HCT116 (cell line): ENCODE results near the gene NEUROD1. TPM values are rescaled to one million over a fixed set of nuclear protein-coding genes. Genes with fewer than 3 reads are reported as not detected.

Experiments used
- ATAC-seq: fragments of 200-7000 bp; cut with Tn5 transposase; 2 replicates; pipeline ENCODE4 v1.9.1; 2020; ENCODE audit warnings: mild to moderate bottlenecking, moderate library complexity
- BruUV-seq: library from RNA; stranded (reverse); fragments of 400-500 nt; replicated peaks from 2 replicates; lab custom pipeline; 2021; lab: Mats Ljungman, UMichigan
- CTCF ChIA-PET: fragments of 300-600 bp; sonication (Branson Sonifier 250); formaldehyde crosslinking; loops from one replicate; lab custom pipeline; 2021; ENCODE audit warnings: antibody characterized with exemption; lab: Charles Lee
- POLR2A ChIA-PET: fragments of 300-600, 350-600 bp; sonication (Branson Sonifier 250); formaldehyde crosslinking; loops from one replicate; lab custom pipeline; 2021; ENCODE audit warnings: antibody characterized with exemption; lab: Charles Lee
- RAD21 ChIA-PET, 2 experiments: fragments of 300-600 bp; sonication (Branson Sonifier 250); formaldehyde crosslinking; loops; one replicate each; lab custom pipeline; 2023; ENCODE audit warnings: low total read pairs in 2 of 2; ENCODE audit not compliant: uncharacterized antibody in 2 of 2, unreplicated experiment in 2 of 2, low non-redundant PET in 1 of 2; lab: Charles Lee
- DNase-seq: peaks from one replicate; pipeline ENCODE4 v3.0.0-alpha.2; 2010; ENCODE audit warnings: low read depth, low spot score
- H2AFZ ChIP-seq: fragments of 200-600 bp; shearing (Covaris generic), sonication (generic); 2 replicates; pipeline ENCODE4 v1.6.1; 2017; ENCODE audit warnings: low read depth, mixed run types, mixed read lengths, antibody characterized with exemption, low read length; ENCODE audit not compliant: poor library complexity, severe bottlenecking
- H3K27ac ChIP-seq: 2 replicates; pipeline ENCODE4 v1.5.1; 2012; ENCODE audit warnings: low read depth, low read length
- H3K27me3 ChIP-seq: fragments of 200-600 bp; sonication (generic); 2 replicates; pipeline ENCODE4 v1.6.1; 2016; ENCODE audit warnings: mixed run types, low read length, mixed read lengths; ENCODE audit not compliant: insufficient read depth
- H3K36me3 ChIP-seq, 2 experiments: fragments of 200-500 bp in 1 of 2; fragments of 200-600 bp in 1 of 2; sonication (Bioruptor generic) in 1 of 2; sonication (generic) in 1 of 2; 2 replicates each; pipeline versions ENCODE4 v1.5.1 to v1.6.1; 2014 to 2016; ENCODE audit warnings: low read length in 2 of 2, inconsistent platforms in 1 of 2, mixed read lengths in 1 of 2, mixed run types in 1 of 2; ENCODE audit not compliant: insufficient read depth in 2 of 2, control insufficient read depth in 1 of 2
- H3K4me1 ChIP-seq, 2 experiments: fragments of 200-600 bp in 1 of 2; sonication (generic) in 1 of 2; 2 replicates each; pipeline versions ENCODE4 v1.5.1 to v1.6.1; 2012 to 2017; ENCODE audit warnings: low read length in 2 of 2, inconsistent platforms in 1 of 2, mild to moderate bottlenecking in 1 of 2, mixed read lengths in 1 of 2, mixed run types in 1 of 2, moderate library complexity in 1 of 2; ENCODE audit not compliant: insufficient read depth in 2 of 2, control insufficient read depth in 1 of 2
- H3K4me2 ChIP-seq: fragments of 200-600 bp; sonication (generic); 2 replicates; pipeline ENCODE4 v1.6.1; 2017; ENCODE audit warnings: mixed run types, low read length, mixed read lengths
- H3K4me3 ChIP-seq, 2 experiments: fragments of 200-600 bp in 1 of 2; sonication (generic) in 1 of 2; replicated peaks in 1 of 2; 2 replicates each; pipeline ENCODE4 v1.5.1; 2011 to 2016; ENCODE audit warnings: low read length in 2 of 2, control low read depth in 1 of 2, low read depth in 1 of 2, mild to moderate bottlenecking in 1 of 2, mixed read lengths in 1 of 2, mixed run types in 1 of 2
- H3K79me2 ChIP-seq: fragments of 200-600 bp; sonication (generic); 2 replicates; pipeline ENCODE4 v1.6.1; 2017; ENCODE audit warnings: mild to moderate bottlenecking, mixed run types, low read length, moderate library complexity, mixed read lengths; ENCODE audit not compliant: insufficient read depth
- H3K9ac ChIP-seq: fragments of 200-600 bp; sonication (generic); 2 replicates; pipeline ENCODE4 v1.6.1; 2016; ENCODE audit warnings: low read length, mixed read lengths
- H3K9me2 ChIP-seq: fragments of 200-600 bp; sonication (generic), shearing (Covaris generic); 2 replicates; pipeline ENCODE4 v1.6.1; 2017; ENCODE audit warnings: mixed run types, mild to moderate bottlenecking, moderate library complexity; ENCODE audit not compliant: insufficient read depth
- H3K9me3 ChIP-seq, 2 experiments: fragments of 200-500 bp in 1 of 2; fragments of 200-600 bp in 1 of 2; sonication (Bioruptor generic) in 1 of 2; sonication (generic) in 1 of 2; 2 replicates each; pipeline ENCODE4 v1.6.1; 2014 to 2017; ENCODE audit warnings: low read length in 2 of 2, mixed read lengths in 2 of 2, inconsistent platforms in 1 of 2, low read depth in 1 of 2, mild to moderate bottlenecking in 1 of 2, mixed run types in 1 of 2, moderate library complexity in 1 of 2; ENCODE audit not compliant: control insufficient read depth in 1 of 2, insufficient read depth in 1 of 2
- H4K20me1 ChIP-seq: fragments of 200-600 bp; sonication (generic), shearing (Covaris generic); 2 replicates; pipeline ENCODE4 v1.6.1; 2017; ENCODE audit warnings: mixed run types, mild to moderate bottlenecking, moderate library complexity; ENCODE audit not compliant: insufficient read depth
- CBX3 ChIP-seq: IDR thresholded peaks from 2 replicates; pipeline ENCODE4 v1.6.1; 2012; ENCODE audit warnings: low read depth
- CEBPB ChIP-seq: IDR thresholded peaks from 2 replicates; pipeline ENCODE4 v1.6.1; 2012; ENCODE audit warnings: low read depth
- EZH2 ChIP-seq: fragments of 200-600 bp; sonication (generic); IDR thresholded peaks from 2 replicates; pipeline ENCODE4 v1.6.1; 2017; ENCODE audit warnings: antibody characterized with exemption, mixed run types
- FOSL1 ChIP-seq: IDR thresholded peaks from 2 replicates; pipeline ENCODE4 v1.6.1; 2012; ENCODE audit warnings: low read depth
- JUND ChIP-seq: IDR thresholded peaks from 2 replicates; pipeline ENCODE4 v1.6.1; 2012
- POLR2AphosphoS5 ChIP-seq: IDR thresholded peaks from 2 replicates; pipeline ENCODE4 v1.6.1; 2011; ENCODE audit warnings: mild to moderate bottlenecking, low read depth, low read length, moderate library complexity
- RAD21 ChIP-seq: IDR thresholded peaks from 2 replicates; pipeline ENCODE4 v1.6.1; 2012; ENCODE audit warnings: low read depth, mild to moderate bottlenecking
- REST ChIP-seq: IDR thresholded peaks from 2 replicates; pipeline ENCODE4 v1.6.1; 2012; ENCODE audit warnings: low read depth
- SRF ChIP-seq: IDR thresholded peaks from 2 replicates; pipeline ENCODE4 v1.6.1; 2012; ENCODE audit warnings: low read depth
- ZFX ChIP-seq: fragments of 450-650 bp; IDR thresholded peaks from 2 replicates; pipeline ENCODE4 v1.6.1; 2017
- ZNF274 ChIP-seq: fragments of 200-500 bp; sonication (Bioruptor generic); IDR thresholded peaks from 2 replicates; pipeline ENCODE4 v1.6.1; 2014; ENCODE audit warnings: mild to moderate bottlenecking, low read depth, low read length, inconsistent platforms
- intact Hi-C: fragments of 100-400 bp; cut with micrococcal nuclease; formaldehyde crosslinking; loops from 2 replicates; pipeline ENCODE4 v1.10.0; 2022
- total RNA-seq: library from RNA; stranded (reverse); gene quantifications from one replicate; pipeline ENCODE4 v1.2.1, GENCODE V29; 2021; ENCODE audit not compliant: unreplicated experiment
- TF ChIP-seq, protein P1 (sequence below): IDR thresholded peaks from 2 replicates; pipeline ENCODE4 v1.6.1; 2012

The NEUROD1 gene
- total RNA-seq, 1 experiment from 2014 or later, result not detected

DNA sequence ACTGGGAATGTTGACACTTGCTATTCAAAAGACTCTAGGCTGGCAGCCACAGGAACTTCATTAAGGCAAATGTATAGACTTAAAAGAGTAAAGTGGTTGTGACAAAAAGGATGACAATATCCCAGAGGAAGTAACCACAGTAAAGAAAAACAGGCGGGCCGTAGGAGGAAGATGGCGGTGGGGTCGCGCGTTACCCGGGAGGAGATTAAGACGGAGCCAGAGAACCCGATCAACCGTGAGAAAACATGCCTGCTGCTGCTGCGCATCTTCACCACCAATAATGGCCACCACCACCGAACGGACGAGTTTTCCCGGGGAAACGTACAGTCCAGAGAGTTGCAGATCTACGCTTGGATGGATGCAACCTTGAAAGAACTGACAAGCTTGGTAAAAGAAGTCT is 14.0 kb upstream of the NEUROD1 start:
- no peak for ATAC-seq
- H3K9me2 ChIP-seq, result no peaks in the 10 kb centered on the region

More for the DNA sequence above, 14.0 kb upstream of the NEUROD1 start:
- TF ChIP-seq SRF, result no peak
- no peak for TF ChIP-seq RAD21
- TF ChIP-seq FOSL1, result no peak
- no peak for TF ChIP-seq JUND
- TF ChIP-seq CEBPB, result no peak
- no peak for TF ChIP-seq EZH2
- TF ChIP-seq CBX3, result no peak
- no peak for TF ChIP-seq POLR2AphosphoS5
- TF ChIP-seq REST, result no peak
- no peak for TF ChIP-seq ZNF274
- TF ChIP-seq, protein P1, sequence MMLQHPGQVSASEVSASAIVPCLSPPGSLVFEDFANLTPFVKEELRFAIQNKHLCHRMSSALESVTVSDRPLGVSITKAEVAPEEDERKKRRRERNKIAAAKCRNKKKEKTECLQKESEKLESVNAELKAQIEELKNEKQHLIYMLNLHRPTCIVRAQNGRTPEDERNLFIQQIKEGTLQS, result no peak
- no peak for TF ChIP-seq ZFX
- H3K4me3 ChIP-seq, result no peak overlapping the region
- H3K27me3 ChIP-seq, result no peaks in the 10 kb centered on the region
- BruUV-seq, result no TSS peak
- no peak overlapping the region for H2AFZ ChIP-seq
- H3K9me3 ChIP-seq, result no peaks in the 10 kb centered on the region
- ChIA-PET RAD21 (no interaction called here), CTCF (no interaction called here), POLR2A (no interaction called here)
- no peak overlapping the region for H3K9ac ChIP-seq
- H3K27ac ChIP-seq, result no peak overlapping the region
- H3K4me2 ChIP-seq, result no peak overlapping the region
- H3K36me3 ChIP-seq, result no peaks in the 10 kb centered on the region
- no peak for DNase-seq
- no peaks in the 10 kb centered on the region for H3K4me1 ChIP-seq
- intact Hi-C loops, result no loop called here
- H4K20me1 ChIP-seq, result no peaks in the 10 kb centered on the region
- no peaks in the 10 kb centered on the region for H3K79me2 ChIP-seq
